Gastrocnemius medialis (tissue), 4 donors: ENCODE results near the gene PIP4K2B.

Experiments
- POLR2A ChIP-seq, 2 donors: fragments of 450-650 bp; IDR thresholded peaks; one replicate each; pipeline ENCODE4 v1.6.1; 2017; ENCODE audit warnings: antibody characterized with exemption in 2 of 2, mild to moderate bottlenecking in 2 of 2, moderate library complexity in 2 of 2
- TF ChIP-seq, protein P1 (sequence below), 5 experiments: fragments of 450-650 bp in 3 of 5; fragments of 200-600 bp in 2 of 5; sonication (generic) in 2 of 5; IDR thresholded peaks in 4 of 5; conservative IDR thresholded peaks in 1 of 5; 1 replicate in 4 of 5; 2 replicates in 1 of 5; pipeline ENCODE4 v1.5.1; 2016 to 2019; ENCODE audit warnings: antibody characterized with exemption in 5 of 5, mild to moderate bottlenecking in 3 of 5, moderate library complexity in 3 of 5

DNA sequence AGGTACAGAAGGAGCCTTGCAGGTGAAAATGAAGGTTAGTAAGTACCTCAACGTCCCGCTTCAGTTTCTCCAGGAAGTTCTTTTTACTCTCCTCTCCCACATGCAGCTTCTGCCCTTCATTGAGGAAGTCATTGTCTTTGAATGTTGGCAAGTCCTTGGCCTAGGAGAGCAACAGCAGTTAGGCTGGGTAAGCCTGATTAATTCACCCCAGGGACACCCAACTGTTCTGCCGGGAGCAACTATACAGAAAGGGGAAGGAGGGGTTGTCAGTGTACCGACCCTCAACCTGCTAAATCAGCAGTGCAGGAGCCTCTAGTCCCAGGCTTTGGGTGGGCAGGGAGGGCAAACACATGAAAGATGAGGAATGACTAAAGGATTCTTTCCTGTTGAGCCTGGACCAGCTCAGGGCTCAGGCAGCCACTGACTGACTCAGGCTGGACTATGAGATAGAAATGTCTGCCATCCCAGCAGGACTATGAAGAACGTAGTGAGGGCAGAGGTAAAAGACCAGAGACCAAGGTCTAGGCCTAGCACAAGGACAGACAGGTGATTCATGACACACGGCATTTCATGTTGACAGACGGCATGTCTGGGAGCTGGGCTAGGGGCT lies 21.6 kb downstream of the PIP4K2B start:
- TF ChIP-seq, protein P1, sequence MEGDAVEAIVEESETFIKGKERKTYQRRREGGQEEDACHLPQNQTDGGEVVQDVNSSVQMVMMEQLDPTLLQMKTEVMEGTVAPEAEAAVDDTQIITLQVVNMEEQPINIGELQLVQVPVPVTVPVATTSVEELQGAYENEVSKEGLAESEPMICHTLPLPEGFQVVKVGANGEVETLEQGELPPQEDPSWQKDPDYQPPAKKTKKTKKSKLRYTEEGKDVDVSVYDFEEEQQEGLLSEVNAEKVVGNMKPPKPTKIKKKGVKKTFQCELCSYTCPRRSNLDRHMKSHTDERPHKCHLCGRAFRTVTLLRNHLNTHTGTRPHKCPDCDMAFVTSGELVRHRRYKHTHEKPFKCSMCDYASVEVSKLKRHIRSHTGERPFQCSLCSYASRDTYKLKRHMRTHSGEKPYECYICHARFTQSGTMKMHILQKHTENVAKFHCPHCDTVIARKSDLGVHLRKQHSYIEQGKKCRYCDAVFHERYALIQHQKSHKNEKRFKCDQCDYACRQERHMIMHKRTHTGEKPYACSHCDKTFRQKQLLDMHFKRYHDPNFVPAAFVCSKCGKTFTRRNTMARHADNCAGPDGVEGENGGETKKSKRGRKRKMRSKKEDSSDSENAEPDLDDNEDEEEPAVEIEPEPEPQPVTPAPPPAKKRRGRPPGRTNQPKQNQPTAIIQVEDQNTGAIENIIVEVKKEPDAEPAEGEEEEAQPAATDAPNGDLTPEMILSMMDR (IDR thresholded peaks at IDR 0.05 in 4 of 5, conservative IDR thresholded peaks at IDR 0.05 in 1 of 5), result no peak
- TF ChIP-seq POLR2A (IDR thresholded peaks at IDR 0.05), result no peak
